GM12878 (cell line): ENCODE data around the gene ANK3.

Experiments
- CTCF ChIP-seq, 3 experiments: IDR thresholded peaks in 2 of 3; conservative IDR thresholded peaks in 1 of 3; 2 replicates each; pipeline ENCODE4 v1.5.1; 2011; ENCODE audit warnings: low read depth in 3 of 3, low read length in 3 of 3, mild to moderate bottlenecking in 3 of 3, control low read depth in 2 of 3, moderate library complexity in 2 of 3, inconsistent platforms in 1 of 3, mixed read lengths in 1 of 3; ENCODE audit not compliant: control insufficient read depth in 2 of 3, insufficient read depth in 1 of 3; ENCODE audit errors: extremely low read depth in 1 of 3
- GABPA ChIP-seq: IDR thresholded peaks from 2 replicates; pipeline ENCODE4 v1.6.1; 2014; ENCODE audit warnings: antibody characterized with exemption, low read depth, mild to moderate bottlenecking, inconsistent platforms
- HDAC2 ChIP-seq: fragments of 200-600 bp; sonication (generic); IDR thresholded peaks from 2 replicates; pipeline ENCODE4 v1.6.1; 2017
- IKZF1 ChIP-seq: fragments of 450-650 bp; conservative IDR thresholded peaks from 2 replicates; pipeline ENCODE4 v1.6.1; 2017; ENCODE audit warnings: antibody characterized with exemption, mild to moderate bottlenecking
- KLF5 ChIP-seq: fragments of 450-650 bp; IDR thresholded peaks from 2 replicates; pipeline ENCODE4 v1.6.1; 2014; ENCODE audit warnings: mild to moderate bottlenecking; ENCODE audit not compliant: partially characterized antibody
- POLR2A ChIP-seq: IDR thresholded peaks from 2 replicates; pipeline ENCODE4 v1.6.1; 2011; ENCODE audit warnings: low read depth, mild to moderate bottlenecking, low read length
- TAF1 ChIP-seq: IDR thresholded peaks from 2 replicates; pipeline ENCODE4 v1.6.1; 2011; ENCODE audit warnings: mild to moderate bottlenecking, low read depth, low read length, borderline replicate concordance
- USF2 ChIP-seq: IDR thresholded peaks from 2 replicates; pipeline ENCODE4 v1.6.1; 2011; ENCODE audit warnings: low read depth, low read length, improper control_type of control experiment, borderline replicate concordance
- ZBTB33 ChIP-seq: fragments of 450-650 bp; IDR thresholded peaks from 2 replicates; pipeline ENCODE4 v1.6.1; 2017; ENCODE audit warnings: mild to moderate bottlenecking

DNA sequence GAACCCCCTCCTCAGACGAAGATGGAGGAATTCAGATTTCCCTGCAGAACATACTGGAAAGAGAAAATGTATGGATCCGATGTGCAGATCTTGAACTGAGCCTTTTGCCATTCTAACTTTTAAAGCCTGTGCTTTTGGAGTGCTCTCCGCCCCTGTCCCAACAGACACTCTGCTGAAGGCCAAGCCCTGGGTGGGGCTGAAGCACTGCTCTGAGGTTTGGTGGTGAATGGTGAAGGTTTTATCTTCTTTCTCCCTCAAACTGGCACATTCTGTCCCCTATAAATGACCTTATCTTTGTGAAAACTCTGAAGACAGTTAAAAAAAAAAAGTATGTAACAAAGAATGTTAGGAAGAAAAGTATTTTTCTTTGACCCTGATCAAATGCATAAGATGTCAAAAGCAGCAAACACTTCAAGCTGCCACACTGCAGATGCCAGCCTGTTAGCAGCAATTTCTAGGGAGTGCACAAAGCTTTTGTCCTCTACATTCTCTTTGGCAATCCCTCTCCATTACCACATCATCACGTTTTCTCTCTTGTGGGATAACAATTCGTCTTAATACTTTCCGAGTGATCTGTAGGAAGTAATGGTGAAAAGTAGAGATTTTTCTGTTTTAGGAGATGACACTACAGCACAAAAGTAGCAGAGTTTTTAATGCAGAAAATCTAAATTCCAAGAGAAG, 346.0 kb downstream of the ANK3 start:
- no peak for TF ChIP-seq POLR2A
- no peak for TF ChIP-seq HDAC2
- TF ChIP-seq CTCF (IDR thresholded peaks at IDR 0.05 in 2 of 3, conservative IDR thresholded peaks at IDR 0.05 in 1 of 3; ENCODE audit: control insufficient read depth in 2 of 3, extremely low read depth in 1 of 3, insufficient read depth in 1 of 3, low read depth in 3 of 3, low read length in 3 of 3), result no peak
- no peak for TF ChIP-seq TAF1
- TF ChIP-seq ZBTB33, result no peak
- TF ChIP-seq IKZF1, result no peak
- no peak for TF ChIP-seq KLF5
- no peak for TF ChIP-seq USF2
- TF ChIP-seq GABPA, result no peak
